Activated CD4-positive, alpha-beta T cell treated with anti-CD3 and anti-CD28 coated beads for 1 hour (primary cell): Measurements from ENCODE around the gene KLHL6.

ENCODE experiments used
- DNase-seq: peaks from one replicate; pipeline ENCODE4 v3.0.0-alpha.2; 2020

Gene KLHL6

GRCh38 chr3:183563536-183563874, 8.0 kb upstream of the KLHL6 start:
- no peak for DNase-seq

- DNase-seq = no peak
Observed at GRCh38 chr3:183560607-183561006, 5.1 kb upstream of the KLHL6 start.

GRCh38 chr3:183558495-183558894, 3.0 kb upstream of the KLHL6 start:
- no peak for DNase-seq

GRCh38 chr3:183556722-183557121, 1.2 kb upstream of the KLHL6 start:
- no peak for DNase-seq

GRCh38 chr3:183554377-183554776, 1.1 kb downstream of the KLHL6 start:
- no peak for DNase-seq

- no peak for DNase-seq
Observed at GRCh38 chr3:183553334-183554026, 2.0 kb downstream of the KLHL6 start.

- DNase-seq = no peak
Observed at GRCh38 chr3:183551930-183552329, 3.6 kb downstream of the KLHL6 start.

GRCh38 chr3:183548262-183548769, 7.2 kb downstream of the KLHL6 start:
- no peak for DNase-seq

- DNase-seq = no peak
Observed at GRCh38 chr3:183546625-183547024, 8.9 kb downstream of the KLHL6 start.

GRCh38 chr3:183545708-183546107, 9.8 kb downstream of the KLHL6 start:
- DNase-seq = no peak

- DNase-seq = no peak
Observed at GRCh38 chr3:183542355-183542754, 13.2 kb downstream of the KLHL6 start.

GRCh38 chr3:183541738-183542137, 13.8 kb downstream of the KLHL6 start:
- DNase-seq = no peak

- no peak for DNase-seq
Observed at GRCh38 chr3:183541235-183541655, 14.3 kb downstream of the KLHL6 start.

- DNase-seq = no peak
Observed at GRCh38 chr3:183540501-183541234, 14.8 kb downstream of the KLHL6 start.

- DNase-seq = no peak
Observed at GRCh38 chr3:183539811-183540210, 15.7 kb downstream of the KLHL6 start.

- no peak for DNase-seq
Observed at GRCh38 chr3:183538486-183538885, 17.0 kb downstream of the KLHL6 start.

GRCh38 chr3:183537295-183537730, 18.2 kb downstream of the KLHL6 start:
- DNase-seq = no peak

GRCh38 chr3:183536238-183536880, 19.1 kb downstream of the KLHL6 start:
- no peak for DNase-seq

GRCh38 chr3:183534249-183534648, 21.3 kb downstream of the KLHL6 start:
- no peak for DNase-seq

GRCh38 chr3:183533412-183534132, 21.9 kb downstream of the KLHL6 start:
- no peak for DNase-seq

- DNase-seq = no peak
Observed at GRCh38 chr3:183532620-183533411, 22.7 kb downstream of the KLHL6 start.

GRCh38 chr3:183529717-183530116, 25.8 kb downstream of the KLHL6 start:
- DNase-seq = no peak
